K562 (cell line): Measurements from ENCODE around the gene FCGR3A. TPM values are rescaled to one million over a fixed set of nuclear protein-coding genes. Genes with fewer than 3 reads are reported as not detected.
"Not testable (repeated sequence)": the region's sequence is repeated elsewhere in the genome, so short reads cannot be mapped to it uniquely, and the experiment has no call there.

Experiments
- CBFA2T2 ChIP-seq: fragments of 450-650 bp; conservative IDR thresholded peaks from 2 replicates; pipeline ENCODE4 v1.6.1; 2017; ENCODE audit warnings: mild to moderate bottlenecking
- CUX1 ChIP-seq: fragments of 200-800 bp; sonication (Bioruptor generic); IDR thresholded peaks from 2 replicates; pipeline ENCODE4 v1.6.1; 2016; ENCODE audit warnings: missing genetic modification characterization, missing compliant biosample characterization
- FOSL1 ChIP-seq: fragments of 200-800 bp; sonication (Bioruptor generic); conservative IDR thresholded peaks from 2 replicates; pipeline ENCODE4 v1.6.1; 2016; ENCODE audit warnings: missing genetic modification characterization, missing compliant biosample characterization
- VEZF1 ChIP-seq: fragments of 200-800 bp; sonication (Bioruptor generic); IDR thresholded peaks from 2 replicates; pipeline ENCODE4 v1.6.1; 2017; ENCODE audit warnings: missing genetic modification characterization, missing compliant biosample characterization
- ZBTB11 ChIP-seq, 3 experiments: fragments of 200-800 bp in 1 of 3; fragments of 250-450 bp in 1 of 3; fragments of 450-650 bp in 1 of 3; sonication (Bioruptor Pico) in 1 of 3; sonication (Bioruptor generic) in 1 of 3; formaldehyde crosslinking in 1 of 3; IDR thresholded peaks; 2 replicates each; pipeline versions ENCODE4 v1.6.1 to v1.8.0; 2016 to 2022; ENCODE audit warnings: mild to moderate bottlenecking in 2 of 3, missing genetic modification characterization in 2 of 3, missing compliant biosample characterization in 1 of 3, moderate library complexity in 1 of 3
- ZKSCAN8 ChIP-seq: fragments of 200-800 bp; sonication (Bioruptor generic); IDR thresholded peaks from 2 replicates; pipeline ENCODE4 v1.6.1; 2016; ENCODE audit warnings: missing genetic modification characterization, missing compliant biosample characterization
- ZNF197 ChIP-seq: fragments of 200-800 bp; sonication (Bioruptor generic); IDR thresholded peaks from 2 replicates; pipeline ENCODE4 v1.6.1; 2016; ENCODE audit warnings: low read depth, missing genetic modification characterization, missing compliant biosample characterization
- ZNF766 ChIP-seq: fragments of 200-800 bp; sonication (Bioruptor generic); conservative IDR thresholded peaks from 2 replicates; pipeline ENCODE4 v1.6.1; 2016; ENCODE audit warnings: missing genetic modification characterization, missing compliant biosample characterization
- polyA plus RNA-seq, 8 experiments: library from polyadenylated mRNA; depleted of rRNA in 4 of 8; stranded (reverse) in 5 of 8; unstranded in 3 of 8; fragments of >200 nt; fragmentation: Nextera tagmentation in 2 of 8; fragmentation: Illumina TruSeq in 1 of 8; extraction: Ambion mirVana in 2 of 8; extraction: Trizol in 1 of 8; gene quantifications; 2 replicates each; pipeline versions ENCODE4 v1.2.1 to v1.2.3, GENCODE V29; 2011 to 2014; ENCODE audit warnings: inconsistent platforms in 1 of 8, missing spikeins in 1 of 8
- total RNA-seq, 7 experiments: library from RNA; depleted of rRNA in 6 of 7; stranded (reverse); fragments of >200 nt in 6 of 7; fragmentation: Illumina TruSeq in 2 of 7; extraction: Trizol in 2 of 7; gene quantifications; 2 replicates each; pipeline versions ENCODE4 v1.2.1 to v1.2.3, GENCODE V29; 2011 to 2021; ENCODE audit warnings: low replicate concordance in 1 of 7
- TF ChIP-seq, protein P1 (sequence below), 2 experiments: fragments of 200-800 bp in 1 of 2; sonication (Bioruptor generic) in 1 of 2; sonication (generic) in 1 of 2; formaldehyde crosslinking in 1 of 2; IDR thresholded peaks in 1 of 2; conservative IDR thresholded peaks in 1 of 2; 2 replicates each; pipeline versions ENCODE4 v1.5.0 to v1.6.1; 2016 to 2020; ENCODE audit warnings: missing compliant biosample characterization in 1 of 2, missing genetic modification characterization in 1 of 2, missing genetic modification reagents in 1 of 2
- TF ChIP-seq, protein P2 (sequence below), 2 experiments: fragments of 250-450 bp in 1 of 2; fragments of 450-650 bp in 1 of 2; sonication (Bioruptor Pico) in 1 of 2; IDR thresholded peaks; 2 replicates each; pipeline versions ENCODE4 v1.6.1 to v1.8.0; 2016 to 2021; ENCODE audit warnings: mild to moderate bottlenecking in 2 of 2, moderate library complexity in 2 of 2, missing compliant biosample characterization in 1 of 2, missing genetic modification characterization in 1 of 2

The FCGR3A gene
- total and polyA plus RNA-seq, 9 of the 15 experiments (the other 6 are each of a cell fraction or from before 2014, with no cell fraction given) = 0.04 to 0.29 (median 0.14) TPM; not detected in 3

DNA sequence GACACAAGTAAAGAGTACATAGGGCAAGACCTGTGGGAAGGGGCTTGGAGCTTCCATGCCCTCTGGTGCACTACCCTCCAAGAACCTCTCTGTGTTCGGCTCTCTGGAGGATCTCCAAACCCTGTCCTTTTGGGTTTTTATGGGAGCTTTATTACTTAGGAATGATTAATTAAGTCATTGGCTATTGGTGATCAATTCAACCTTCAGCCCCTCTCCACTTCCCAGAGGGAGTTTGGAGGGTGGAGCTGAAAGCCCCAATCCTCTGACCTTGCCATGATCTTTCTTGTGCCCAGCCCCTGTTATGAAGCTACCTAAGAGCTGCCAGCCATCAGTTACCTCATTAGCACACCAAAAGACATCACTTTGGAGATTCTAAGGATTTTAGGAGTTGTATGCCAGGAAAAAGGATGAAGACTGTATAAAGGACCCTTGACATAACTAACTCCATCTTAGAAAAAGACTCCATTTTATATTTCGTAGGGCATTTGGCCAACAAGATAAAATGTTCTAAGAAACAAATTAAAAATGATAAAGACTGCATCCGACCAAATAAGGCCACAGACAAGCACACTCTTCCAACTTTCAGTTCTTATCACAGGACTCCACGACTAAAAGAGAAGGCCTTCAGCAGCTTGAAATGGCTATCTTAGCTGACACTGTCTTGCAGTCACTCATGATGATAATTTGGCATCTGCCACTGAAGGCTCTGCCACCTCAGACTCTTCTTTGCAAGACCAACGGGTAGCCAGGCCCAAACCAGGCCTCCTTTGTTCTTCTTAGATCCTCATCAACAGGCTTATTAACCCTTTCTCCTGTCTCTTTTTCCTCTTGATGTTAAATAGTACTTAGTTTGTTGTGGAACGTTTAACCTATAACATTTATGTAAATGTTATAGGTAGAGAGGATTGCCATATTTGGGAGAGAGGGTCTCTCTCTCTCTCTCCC, 8.2 kb upstream of the FCGR3A start (continued):
- peak; percentile 96 for TF ChIP-seq CUX1
- peak; percentile 62 for TF ChIP-seq VEZF1 (CRISPR knock-in tag)
- peak; percentile 95 for TF ChIP-seq ZNF197
- TF ChIP-seq ZNF766 = peak; percentile 97
- peak; percentile 95 for TF ChIP-seq ZKSCAN8 (CRISPR knock-in tag)
- TF ChIP-seq, protein P1, sequence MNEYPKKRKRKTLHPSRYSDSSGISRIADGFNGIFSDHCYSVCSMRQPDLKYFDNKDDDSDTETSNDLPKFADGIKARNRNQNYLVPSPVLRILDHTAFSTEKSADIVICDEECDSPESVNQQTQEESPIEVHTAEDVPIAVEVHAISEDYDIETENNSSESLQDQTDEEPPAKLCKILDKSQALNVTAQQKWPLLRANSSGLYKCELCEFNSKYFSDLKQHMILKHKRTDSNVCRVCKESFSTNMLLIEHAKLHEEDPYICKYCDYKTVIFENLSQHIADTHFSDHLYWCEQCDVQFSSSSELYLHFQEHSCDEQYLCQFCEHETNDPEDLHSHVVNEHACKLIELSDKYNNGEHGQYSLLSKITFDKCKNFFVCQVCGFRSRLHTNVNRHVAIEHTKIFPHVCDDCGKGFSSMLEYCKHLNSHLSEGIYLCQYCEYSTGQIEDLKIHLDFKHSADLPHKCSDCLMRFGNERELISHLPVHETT (CRISPR knock-in tag; conservative IDR thresholded peaks at IDR 0.05 in 1 of 2, IDR thresholded peaks at IDR 0.05 in 1 of 2) = peak in 1 of 2 experiments; percentile 97; a peak in 2 of 4 replicates
- TF ChIP-seq, protein P2, sequence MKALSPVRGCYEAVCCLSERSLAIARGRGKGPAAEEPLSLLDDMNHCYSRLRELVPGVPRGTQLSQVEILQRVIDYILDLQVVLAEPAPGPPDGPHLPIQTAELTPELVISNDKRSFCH (CRISPR knock-in tag; IDR thresholded peaks at IDR 0.05) = not testable (repeated sequence)
- TF ChIP-seq, protein P2 (tag; IDR thresholded peaks at IDR 0.05) = 0 out of 2 replicates have a peak, but pooled peaks have one; percentile 37
- peak in 1 of 3 experiments; percentile 90; a peak in 2 of 6 replicates for TF ChIP-seq ZBTB11 (CRISPR knock-in tag; IDR thresholded peaks at IDR 0.05)
- peak; percentile 44; the same call in 1 of the 2 replicates for TF ChIP-seq CBFA2T2
- TF ChIP-seq FOSL1 (tag) = peak; percentile 40; the same call in 1 of the 2 replicates
